ENCODE data around the gene SRGAP2B.
"Not testable (repeated sequence)": the region's sequence is repeated elsewhere in the genome, so short reads cannot be mapped to it uniquely, and the experiment has no call there.

Gene SRGAP2B

GRCh38 chr1:144858607-144859006 lies 236.5 kb downstream of the SRGAP2B start:
- CTCF ChIA-PET; H3K4me1 ChIP-seq (ENCODE audit: control extremely low read depth in 1 of 4, control insufficient read depth in 4 of 4, insufficient read depth in 4 of 4, low read length in 3 of 4); DNase-seq; H3K27me3 ChIP-seq (replicated peaks in 2 of 5; ENCODE audit: control insufficient read depth in 4 of 5, insufficient read depth in 5 of 5, low read length in 4 of 5); POLR2A ChIA-PET; H3K27ac ChIP-seq (ENCODE audit: insufficient read depth in 1 of 2, low read depth in 1 of 2, low read length in 2 of 2, poor library complexity in 1 of 2, severe bottlenecking in 2 of 2); H3K36me3 ChIP-seq (ENCODE audit: control insufficient read depth in 4 of 4, insufficient read depth in 4 of 4, low read length in 3 of 4); H3K4me3 ChIP-seq (ENCODE audit: control insufficient read depth in 1 of 7, extremely low read depth in 1 of 7, insufficient read depth in 4 of 7, low read depth in 2 of 7, low read length in 6 of 7); H3K9me3 ChIP-seq (ENCODE audit: control extremely low read depth in 1 of 5, control insufficient read depth in 4 of 5, insufficient read depth in 2 of 5, low read depth in 1 of 5, low read length in 4 of 5): not testable (repeated sequence)
- WGBS (ENCODE audit: insufficient coverage) = no CpG with 5 or more reads among the region's 3 CpGs
